ENCODE measurements around the gene RIPK4.

The RIPK4 gene

GRCh38 chr21:41750051-41750450 lies 16.8 kb downstream of the RIPK4 start:
- Histone ChIP-seq H3K9ac (ENCODE audit: low read depth, low read length, poor library complexity) (no peak overlapping the region), H4K91ac (ENCODE audit: low read depth, low read length, poor library complexity) (no peak overlapping the region), H3K23ac (ENCODE audit: low read depth, low read length, poor library complexity) (no peak overlapping the region), H3K4ac (ENCODE audit: low read length) (no peak overlapping the region), H3K9me3 (replicated peaks in 1 of 2; ENCODE audit: control insufficient read depth in 2 of 2, insufficient read depth in 1 of 2, low read depth in 1 of 2, low read length in 2 of 2) (no peaks in the 10 kb centered on the region), H3K27me3 (ENCODE audit: control insufficient read depth in 3 of 3, insufficient read depth in 3 of 3, low read depth in 1 of 3, low read length in 3 of 3) (peaks cover 0 to 9% (median 0%) of the 10 kb centered on the region in 3 experiments), H2BK12ac (ENCODE audit: low read length) (no peak overlapping the region), H3K4me2 (ENCODE audit: insufficient read depth, low read length, poor library complexity, severe bottlenecking) (no peak overlapping the region), H2AK5ac (ENCODE audit: low read depth, low read length) (no peak overlapping the region), H3K4me3 (ENCODE audit: low read length in 2 of 2) (no peak overlapping the region), H2AFZ (ENCODE audit: low read length) (no peak overlapping the region), H3K14ac (ENCODE audit: low read length) (no peak overlapping the region), H3K27ac (replicated peaks; ENCODE audit: low read length) (no peak overlapping the region), H2BK5ac (ENCODE audit: low read length) (no peak overlapping the region), H3K4me1 (ENCODE audit: control insufficient read depth in 2 of 2, insufficient read depth in 1 of 2, low read depth in 1 of 2, low read length in 2 of 2) (peaks cover 29 to 47% of the 10 kb centered on the region in 2 donors), H3K18ac (ENCODE audit: low read length) (no peak overlapping the region), H3K79me1 (ENCODE audit: low read depth, low read length) (no peaks in the 10 kb centered on the region), H4K8ac (ENCODE audit: low read depth, low read length) (no peak overlapping the region), H3K36me3 (replicated peaks in 1 of 2; ENCODE audit: control insufficient read depth in 2 of 2, insufficient read depth in 2 of 2, low read length in 2 of 2) (no peaks in the 10 kb centered on the region), H2BK15ac (ENCODE audit: low read length) (no peak overlapping the region), H2BK120ac (ENCODE audit: low read depth, low read length) (no peak overlapping the region)
- no CpG with 5 or more reads among the region's 7 CpGs for WGBS, 2 donors (ENCODE audit: extremely low coverage in 2 of 2, insufficient read length in 2 of 2, insufficient replicate concordance in 1 of 2)
- no peak for DNase-seq (ENCODE audit: low spot score)

GRCh38 chr21:41749286-41749685 lies 17.6 kb downstream of the RIPK4 start:
- no peak for DNase-seq (ENCODE audit: low spot score)
- Histone ChIP-seq H3K14ac (ENCODE audit: low read length) (no peak overlapping the region), H2BK5ac (ENCODE audit: low read length) (no peak overlapping the region), H3K23ac (ENCODE audit: low read depth, low read length, poor library complexity) (no peak overlapping the region), H4K8ac (ENCODE audit: low read depth, low read length) (no peak overlapping the region), H3K9me3 (replicated peaks in 1 of 2; ENCODE audit: control insufficient read depth in 2 of 2, insufficient read depth in 1 of 2, low read depth in 1 of 2, low read length in 2 of 2) (no peaks in the 10 kb centered on the region), H2BK120ac (ENCODE audit: low read depth, low read length) (no peak overlapping the region), H3K9ac (ENCODE audit: low read depth, low read length, poor library complexity) (no peak overlapping the region), H4K91ac (ENCODE audit: low read depth, low read length, poor library complexity) (no peak overlapping the region), H3K18ac (ENCODE audit: low read length) (peak overlapping the region; percentile 40), H3K4me3 (ENCODE audit: low read length in 2 of 2) (no peak overlapping the region), H3K36me3 (replicated peaks in 1 of 2; ENCODE audit: control insufficient read depth in 2 of 2, insufficient read depth in 2 of 2, low read length in 2 of 2) (no peaks in the 10 kb centered on the region), H2BK15ac (ENCODE audit: low read length) (no peak overlapping the region), H3K4ac (ENCODE audit: low read length) (no peak overlapping the region), H3K4me2 (ENCODE audit: insufficient read depth, low read length, poor library complexity, severe bottlenecking) (no peak overlapping the region), H3K79me1 (ENCODE audit: low read depth, low read length) (no peaks in the 10 kb centered on the region), H3K27me3 (ENCODE audit: control insufficient read depth in 3 of 3, insufficient read depth in 3 of 3, low read depth in 1 of 3, low read length in 3 of 3) (peaks cover 0 to 9% (median 0%) of the 10 kb centered on the region in 3 experiments), H3K27ac (replicated peaks; ENCODE audit: low read length) (no peak overlapping the region), H2AK5ac (ENCODE audit: low read depth, low read length) (no peak overlapping the region), H2AFZ (ENCODE audit: low read length) (no peak overlapping the region), H3K4me1 (ENCODE audit: control insufficient read depth in 2 of 2, insufficient read depth in 1 of 2, low read depth in 1 of 2, low read length in 2 of 2) (peaks cover 28 to 39% of the 10 kb centered on the region in 2 donors), H2BK12ac (ENCODE audit: low read length) (no peak overlapping the region)
- no CpG with 5 or more reads among the region's 10 CpGs for WGBS, 2 donors (ENCODE audit: extremely low coverage in 2 of 2, insufficient read length in 2 of 2, insufficient replicate concordance in 1 of 2)

GRCh38 chr21:41747943-41748738 lies 18.7 kb downstream of the RIPK4 start:
- Histone ChIP-seq H3K23ac (ENCODE audit: low read depth, low read length, poor library complexity) (no peak overlapping the region), H3K9me3 (replicated peaks in 1 of 2; ENCODE audit: control insufficient read depth in 2 of 2, insufficient read depth in 1 of 2, low read depth in 1 of 2, low read length in 2 of 2) (no peaks in the 10 kb centered on the region)
- no CpG with 5 or more reads among the region's 20 CpGs for WGBS, 2 donors (ENCODE audit: extremely low coverage in 2 of 2, insufficient read length in 2 of 2, insufficient replicate concordance in 1 of 2)

GRCh38 chr21:41746744-41747006 lies 20.2 kb downstream of the RIPK4 start:
- Histone ChIP-seq H3K4me1 (ENCODE audit: control insufficient read depth in 2 of 2, insufficient read depth in 1 of 2, low read depth in 1 of 2, low read length in 2 of 2) (peaks cover 13 to 18% of the 10 kb centered on the region in 2 donors), H3K4me3 (ENCODE audit: low read length in 2 of 2) (no peak overlapping the region), H2BK15ac (ENCODE audit: low read length) (no peak overlapping the region), H3K36me3 (replicated peaks in 1 of 2; ENCODE audit: control insufficient read depth in 2 of 2, insufficient read depth in 2 of 2, low read length in 2 of 2) (no peaks in the 10 kb centered on the region), H3K18ac (ENCODE audit: low read length) (peak overlapping the region; percentile 9), H3K79me1 (ENCODE audit: low read depth, low read length) (no peaks in the 10 kb centered on the region), H2BK5ac (ENCODE audit: low read length) (no peak overlapping the region), H2BK12ac (ENCODE audit: low read length) (peak overlapping the region; percentile 75), H4K8ac (ENCODE audit: low read depth, low read length) (no peak overlapping the region), H3K4ac (ENCODE audit: low read length) (no peak overlapping the region), H3K9ac (ENCODE audit: low read depth, low read length, poor library complexity) (no peak overlapping the region), H2AK5ac (ENCODE audit: low read depth, low read length) (no peak overlapping the region), H3K4me2 (ENCODE audit: insufficient read depth, low read length, poor library complexity, severe bottlenecking) (no peak overlapping the region), H3K14ac (ENCODE audit: low read length) (peak overlapping the region; percentile 10), H3K23ac (ENCODE audit: low read depth, low read length, poor library complexity) (no peak overlapping the region), H3K9me3 (replicated peaks in 1 of 2; ENCODE audit: control insufficient read depth in 2 of 2, insufficient read depth in 1 of 2, low read depth in 1 of 2, low read length in 2 of 2) (no peaks in the 10 kb centered on the region), H2BK120ac (ENCODE audit: low read depth, low read length) (no peak overlapping the region), H3K27me3 (ENCODE audit: control insufficient read depth in 3 of 3, insufficient read depth in 3 of 3, low read depth in 1 of 3, low read length in 3 of 3) (peaks cover 0 to 9% (median 0%) of the 10 kb centered on the region in 3 experiments), H2AFZ (ENCODE audit: low read length) (no peak overlapping the region), H3K27ac (replicated peaks; ENCODE audit: low read length) (no peak overlapping the region), H4K91ac (ENCODE audit: low read depth, low read length, poor library complexity) (no peak overlapping the region)
- DNase-seq (ENCODE audit: low spot score), result no peak
- WGBS, 2 donors (ENCODE audit: extremely low coverage in 2 of 2, insufficient read length in 2 of 2, insufficient replicate concordance in 1 of 2), result no CpG with 5 or more reads among the region's 8 CpGs

More at GRCh38 chr21:41747943-41748738, 18.7 kb downstream of the RIPK4 start:
- Histone ChIP-seq H2AK5ac (ENCODE audit: low read depth, low read length) (no peak overlapping the region), H2BK15ac (ENCODE audit: low read length) (no peak overlapping the region), H3K4me1 (ENCODE audit: control insufficient read depth in 2 of 2, insufficient read depth in 1 of 2, low read depth in 1 of 2, low read length in 2 of 2) (peaks cover 23 to 28% of the 10 kb centered on the region in 2 donors), H3K79me1 (ENCODE audit: low read depth, low read length) (no peaks in the 10 kb centered on the region), H2BK120ac (ENCODE audit: low read depth, low read length) (no peak overlapping the region), H3K4me2 (ENCODE audit: insufficient read depth, low read length, poor library complexity, severe bottlenecking) (no peak overlapping the region), H3K4ac (ENCODE audit: low read length) (no peak overlapping the region), H2AFZ (ENCODE audit: low read length) (no peak overlapping the region), H4K8ac (ENCODE audit: low read depth, low read length) (no peak overlapping the region), H3K36me3 (replicated peaks in 1 of 2; ENCODE audit: control insufficient read depth in 2 of 2, insufficient read depth in 2 of 2, low read length in 2 of 2) (no peaks in the 10 kb centered on the region), H2BK12ac (ENCODE audit: low read length) (no peak overlapping the region), H3K4me3 (ENCODE audit: low read length in 2 of 2) (no peak overlapping the region), H3K18ac (ENCODE audit: low read length) (no peak overlapping the region), H3K27me3 (ENCODE audit: control insufficient read depth in 3 of 3, insufficient read depth in 3 of 3, low read depth in 1 of 3, low read length in 3 of 3) (peaks cover 0 to 9% (median 0%) of the 10 kb centered on the region in 3 experiments), H3K27ac (replicated peaks; ENCODE audit: low read length) (no peak overlapping the region), H2BK5ac (ENCODE audit: low read length) (no peak overlapping the region), H3K14ac (ENCODE audit: low read length) (no peak overlapping the region), H3K9ac (ENCODE audit: low read depth, low read length, poor library complexity) (no peak overlapping the region), H4K91ac (ENCODE audit: low read depth, low read length, poor library complexity) (no peak overlapping the region)
- no peak for DNase-seq (ENCODE audit: low spot score)
